ENCODE results near the gene AGTR1.
"Not testable (repeated sequence)": the region's sequence is repeated elsewhere in the genome, so short reads cannot be mapped to it uniquely, and the experiment has no call there.

AGTR1 gene

DNA sequence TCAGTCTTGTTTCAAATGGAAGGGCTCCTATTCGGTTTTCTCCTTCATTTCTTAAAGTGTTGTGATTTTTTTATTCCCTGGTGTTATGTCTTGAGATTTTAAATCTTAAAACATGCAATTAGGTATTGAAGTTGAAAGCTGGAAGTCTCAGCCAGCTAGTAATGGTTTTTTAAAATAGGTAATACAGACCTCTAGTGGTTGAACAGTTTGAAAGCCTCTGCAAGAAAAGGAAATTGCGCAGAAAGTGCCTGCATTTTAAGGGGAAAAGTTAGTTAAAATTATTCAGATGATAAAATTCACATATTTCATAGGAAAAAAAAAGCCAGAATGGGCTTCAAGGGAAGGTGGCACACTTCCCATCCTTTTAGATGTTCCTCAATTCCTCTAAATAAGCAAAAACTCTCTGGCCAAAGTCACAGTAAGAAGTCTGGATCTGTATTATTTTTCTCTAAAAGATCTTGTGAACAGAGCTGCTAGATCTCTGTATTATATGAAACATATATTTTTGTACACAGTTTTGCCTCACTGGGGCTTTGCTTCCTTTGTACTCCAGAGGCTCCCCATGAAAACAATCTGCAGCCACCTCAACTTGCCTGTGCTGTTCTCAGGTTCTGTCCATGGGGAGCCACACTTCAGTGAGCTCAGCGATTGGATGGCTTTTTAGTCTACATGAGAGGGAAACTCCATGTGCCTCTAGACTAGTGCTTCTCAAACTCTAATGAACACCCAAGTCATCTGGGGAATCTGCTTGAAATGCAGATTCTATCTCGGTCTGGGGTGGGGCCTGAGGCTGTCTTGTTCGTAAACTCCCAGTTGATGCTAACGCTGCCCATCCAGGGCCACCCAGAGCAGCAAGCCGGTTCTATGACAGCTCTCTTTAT is 21.5 kb downstream of the AGTR1 start:
- DNase-seq (ENCODE audit: low read depth in 2 of 2) = no peak

GRCh38 chr3:148720873-148721272 is 23.2 kb downstream of the AGTR1 start:
- no peak for DNase-seq (ENCODE audit: low read depth in 2 of 2)

DNA sequence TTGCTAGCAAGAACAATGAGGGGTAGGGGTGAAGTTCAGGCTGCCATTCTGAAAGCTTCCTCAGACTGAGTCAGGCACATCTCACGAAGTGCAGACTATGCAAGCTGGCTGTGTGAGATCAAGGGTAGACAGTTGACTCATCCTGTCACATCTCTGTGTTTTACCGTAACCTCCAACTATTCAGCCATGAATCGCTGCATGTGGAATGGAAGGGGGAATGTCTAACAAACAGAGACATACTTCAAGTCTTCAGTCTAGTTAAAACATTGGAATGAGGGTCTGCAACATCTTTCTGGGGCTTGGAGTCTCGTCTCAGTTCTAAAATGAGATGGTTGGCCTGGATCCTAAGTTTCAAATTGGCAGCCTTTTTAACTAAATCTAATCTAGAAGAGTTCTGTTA is 25.9 kb downstream of the AGTR1 start:
- DNase-seq (ENCODE audit: low read depth in 2 of 2) = peak; percentile 66 to 71

- no peak for DNase-seq (ENCODE audit: low read depth in 2 of 2)
These were observed 29.5 kb downstream of the AGTR1 start for GRCh38 chr3:148727231-148727630.

DNA sequence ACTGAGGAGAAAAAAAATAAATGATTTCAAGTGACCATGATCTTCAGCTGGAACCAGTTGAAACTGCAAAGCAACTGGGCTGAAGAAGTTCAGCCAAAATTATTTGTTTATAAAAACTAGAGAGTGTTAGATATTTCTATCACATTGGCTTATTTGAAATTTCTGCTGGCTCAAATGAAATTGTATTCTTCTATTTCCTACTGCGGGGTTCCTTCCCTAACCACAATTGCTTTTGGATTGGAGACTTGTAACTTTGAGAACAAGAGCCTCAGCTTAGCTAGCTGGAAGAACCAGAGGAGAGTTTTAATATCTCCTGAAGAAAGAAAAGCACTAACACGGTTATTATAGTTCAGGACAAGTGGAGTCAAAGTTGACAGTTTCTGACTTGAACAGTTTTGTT is 31.1 kb downstream of the AGTR1 start:
- DNase-seq (ENCODE audit: low read depth in 2 of 2) = no peak

DNA sequence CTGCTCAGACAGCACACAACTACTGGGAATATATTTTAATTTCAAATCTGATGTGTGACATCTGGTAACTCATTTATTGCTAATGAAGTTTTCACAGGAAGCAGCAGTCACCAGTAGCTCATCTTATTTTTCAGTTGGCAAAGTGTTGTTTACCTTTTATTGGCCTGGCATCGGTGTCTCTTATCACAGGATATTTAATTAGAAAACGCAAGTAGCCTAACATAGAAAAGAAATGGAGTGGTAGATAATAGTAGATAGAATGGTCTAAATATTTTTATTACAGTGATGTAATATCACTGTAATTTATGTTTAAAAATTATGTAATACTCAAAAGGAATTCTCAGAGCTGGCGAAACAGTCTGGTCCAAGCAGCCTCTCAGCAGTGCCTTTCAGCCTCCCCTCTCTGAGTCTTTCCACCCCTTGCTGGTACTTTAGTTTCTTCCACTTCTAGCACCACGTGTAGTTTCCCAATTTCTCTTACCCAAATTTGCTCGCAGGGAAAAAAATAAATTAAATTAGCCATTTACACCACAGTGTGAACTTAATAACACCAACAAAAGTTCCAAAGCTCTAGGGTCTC is 31.9 kb downstream of the AGTR1 start:
- no peak for DNase-seq (ENCODE audit: low read depth in 2 of 2)

DNA sequence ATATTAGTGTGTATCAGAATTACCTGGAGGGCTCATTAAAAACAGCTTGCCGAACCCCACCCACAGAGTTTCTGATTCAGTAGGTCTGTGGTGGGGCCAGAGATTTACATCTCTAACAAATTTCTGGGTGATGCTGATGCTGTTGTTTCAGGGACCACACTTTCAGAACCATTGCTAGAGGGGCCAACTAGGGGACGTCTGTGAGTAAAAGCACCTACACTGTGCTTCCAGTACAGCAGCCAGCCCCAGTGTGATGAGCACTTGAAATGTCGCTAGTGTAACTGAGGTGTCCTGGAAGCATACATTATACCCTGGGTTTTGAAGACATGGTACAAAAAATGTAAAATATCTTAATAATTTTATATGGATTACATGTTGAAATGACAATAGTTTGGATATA is 33.0 kb downstream of the AGTR1 start:
- DNase-seq (ENCODE audit: low read depth in 2 of 2) = no peak

DNA sequence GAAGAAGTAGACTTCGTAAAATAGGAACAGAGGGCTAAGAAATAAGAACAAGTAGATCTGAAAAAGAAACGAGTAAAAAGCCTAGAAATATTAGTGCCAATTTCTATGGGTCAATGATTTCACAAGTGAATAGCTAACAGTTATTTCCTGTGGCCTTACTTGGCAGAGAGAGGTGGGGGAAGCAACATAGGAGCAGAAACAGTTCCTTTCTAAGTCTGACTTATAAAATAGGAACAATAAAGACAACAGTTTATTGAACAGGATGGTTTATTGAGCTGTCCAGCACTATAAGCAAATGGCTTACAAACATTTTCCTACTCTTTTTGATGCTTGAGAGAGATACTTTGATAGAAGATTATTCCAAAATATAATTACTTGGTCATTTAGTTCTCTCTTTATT is 37.9 kb downstream of the AGTR1 start:
- DNase-seq (ENCODE audit: low read depth in 2 of 2) = no peak

DNA sequence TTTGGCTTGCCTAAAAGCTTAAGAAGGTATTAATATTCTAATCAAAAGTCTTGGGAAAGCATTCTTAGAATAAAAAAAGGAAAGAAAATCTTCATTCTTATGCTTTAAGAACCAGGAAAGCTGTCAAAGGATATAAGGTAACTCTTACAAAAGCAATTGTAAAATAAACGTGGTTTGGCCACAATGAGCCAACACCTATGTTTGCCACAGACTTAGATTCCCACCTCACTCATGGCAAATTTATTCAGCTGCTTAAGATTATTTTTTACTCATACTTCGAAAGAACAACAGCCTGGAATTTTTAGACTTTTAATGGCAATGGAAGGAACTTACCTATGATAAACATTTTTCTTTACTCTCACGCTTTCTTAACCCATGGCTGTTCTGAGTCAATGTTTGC is 38.4 kb downstream of the AGTR1 start:
- DNase-seq (ENCODE audit: low read depth in 2 of 2) = no peak

GRCh38 chr3:148737104-148737530 is 39.4 kb downstream of the AGTR1 start:
- DNase-seq (ENCODE audit: low read depth in 2 of 2) = no peak

- no peak for DNase-seq (ENCODE audit: low read depth in 2 of 2)
These were observed 42.0 kb downstream of the AGTR1 start for GRCh38 chr3:148739720-148740119.

DNA sequence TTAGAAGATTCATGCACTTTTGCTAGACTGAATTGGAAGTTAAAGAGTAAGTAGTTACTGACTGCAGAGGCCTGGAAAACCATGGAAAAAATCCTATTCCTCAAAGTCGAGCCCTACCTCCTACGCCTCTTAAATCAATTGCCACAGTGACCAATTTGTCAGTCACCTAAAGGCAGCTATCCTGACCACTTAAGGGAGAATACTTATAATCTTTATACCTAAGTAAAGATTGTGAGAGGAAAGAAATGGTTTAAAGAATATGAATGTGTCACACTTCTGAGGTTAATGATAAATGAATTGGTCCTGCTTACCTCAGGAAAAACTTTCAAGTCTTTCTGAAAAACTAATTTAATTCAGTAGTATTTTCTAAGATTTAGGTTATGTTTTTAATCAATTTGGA is 42.6 kb downstream of the AGTR1 start:
- DNase-seq (ENCODE audit: low read depth in 2 of 2) = no peak

- DNase-seq (ENCODE audit: low read depth in 2 of 2) = no peak
These were observed 43.5 kb downstream of the AGTR1 start for GRCh38 chr3:148741219-148741618.

- DNase-seq (ENCODE audit: low read depth in 2 of 2) = no peak
These were observed 44.4 kb downstream of the AGTR1 start for GRCh38 chr3:148742118-148742517.

DNA sequence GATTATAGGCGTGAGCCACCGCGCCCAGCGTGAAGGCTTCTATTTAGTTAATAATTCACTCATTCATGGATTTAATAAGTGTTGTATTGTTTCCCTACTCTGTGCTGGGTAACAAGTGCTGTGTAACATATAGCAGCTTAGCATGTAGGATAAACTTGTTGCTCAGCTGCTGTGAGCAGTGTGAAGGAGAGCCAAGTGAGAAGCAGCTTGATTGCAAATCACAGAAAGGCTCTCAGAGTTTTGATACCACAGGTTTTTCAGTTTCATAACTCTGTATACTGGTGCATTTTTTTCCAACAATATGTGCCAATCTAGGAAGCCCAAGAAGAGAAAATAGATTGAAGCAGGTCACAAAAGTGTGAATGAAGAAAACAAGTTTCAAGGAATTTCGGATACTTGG is 48.4 kb downstream of the AGTR1 start:
- DNase-seq (ENCODE audit: low read depth in 2 of 2) = no peak

DNA sequence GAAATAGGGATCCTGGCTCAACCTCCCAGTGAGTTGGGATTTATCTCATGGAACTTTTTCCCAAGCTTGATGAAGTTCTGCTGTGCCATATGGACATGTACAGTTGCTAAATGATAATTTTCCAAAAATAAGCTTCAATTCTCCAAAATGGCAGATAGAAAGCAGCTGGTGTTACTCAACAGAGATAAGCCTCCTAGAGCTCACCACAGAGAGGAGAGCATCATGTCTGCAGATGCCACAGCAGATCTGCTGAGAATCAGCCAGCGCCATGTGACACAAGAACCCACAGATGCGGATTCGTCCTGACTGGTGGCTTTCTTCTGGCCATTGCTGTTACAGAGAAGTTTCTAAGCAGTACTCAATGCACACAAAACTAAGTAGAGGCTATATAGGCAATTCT is 50.6 kb downstream of the AGTR1 start:
- DNase-seq (ENCODE audit: low read depth in 2 of 2) = no peak

- no peak for DNase-seq (ENCODE audit: low read depth in 2 of 2)
These were observed 52.6 kb downstream of the AGTR1 start for GRCh38 chr3:148750296-148750695.

GRCh38 chr3:148751461-148751860 is 53.8 kb downstream of the AGTR1 start:
- no peak for DNase-seq (ENCODE audit: low read depth in 2 of 2)

DNA sequence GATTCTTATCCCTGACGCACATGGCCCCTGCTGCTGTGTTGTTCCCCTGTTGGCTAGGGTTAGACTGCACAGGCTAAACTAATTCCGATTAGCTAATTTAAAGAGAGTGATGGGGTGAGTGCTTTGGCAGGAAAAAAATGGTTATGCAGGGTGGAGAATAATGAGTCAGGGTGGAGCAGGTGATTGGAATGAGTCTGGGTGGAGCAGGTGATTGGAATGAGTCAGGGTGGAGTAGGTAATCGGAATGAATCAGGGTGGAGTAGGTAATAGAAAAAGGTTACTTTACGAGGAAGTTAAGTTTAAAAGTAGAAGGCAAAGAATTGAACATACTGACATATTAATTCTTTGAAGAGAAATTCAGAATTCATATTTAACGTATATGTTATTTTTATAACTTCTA is 55.7 kb downstream of the AGTR1 start:
- DNase-seq (ENCODE audit: low read depth in 2 of 2) = not testable (repeated sequence)

- no peak for DNase-seq (ENCODE audit: low read depth in 2 of 2)
These were observed 57.9 kb downstream of the AGTR1 start for GRCh38 chr3:148755570-148755969.

GRCh38 chr3:148756311-148756710 is 58.6 kb downstream of the AGTR1 start:
- DNase-seq (ENCODE audit: low read depth in 2 of 2) = no peak

GRCh38 chr3:148757238-148758215 is 59.8 kb downstream of the AGTR1 start:
- peak; percentile 69 to 74 for DNase-seq (ENCODE audit: low read depth in 2 of 2)
